Loucy (cell line): ENCODE data around the gene SRXN1.

Experiments used
- EZH2phosphoT487 ChIP-seq: fragments of 200-600 bp; IDR thresholded peaks from 2 replicates; pipeline ENCODE4 v1.6.1; 2018; ENCODE audit warnings: antibody characterized with exemption, mild to moderate bottlenecking, moderate library complexity, borderline replicate concordance
- TF ChIP-seq, protein P1 (sequence below): fragments of 200-600 bp; sonication (generic); conservative IDR thresholded peaks from 2 replicates; pipeline ENCODE4 v1.5.1; 2014; ENCODE audit warnings: mild to moderate bottlenecking, antibody characterized with exemption, low read length

GRCh38 chr20:646868-647233 lies 6.1 kb downstream of the SRXN1 start:
- TF ChIP-seq, protein P1, sequence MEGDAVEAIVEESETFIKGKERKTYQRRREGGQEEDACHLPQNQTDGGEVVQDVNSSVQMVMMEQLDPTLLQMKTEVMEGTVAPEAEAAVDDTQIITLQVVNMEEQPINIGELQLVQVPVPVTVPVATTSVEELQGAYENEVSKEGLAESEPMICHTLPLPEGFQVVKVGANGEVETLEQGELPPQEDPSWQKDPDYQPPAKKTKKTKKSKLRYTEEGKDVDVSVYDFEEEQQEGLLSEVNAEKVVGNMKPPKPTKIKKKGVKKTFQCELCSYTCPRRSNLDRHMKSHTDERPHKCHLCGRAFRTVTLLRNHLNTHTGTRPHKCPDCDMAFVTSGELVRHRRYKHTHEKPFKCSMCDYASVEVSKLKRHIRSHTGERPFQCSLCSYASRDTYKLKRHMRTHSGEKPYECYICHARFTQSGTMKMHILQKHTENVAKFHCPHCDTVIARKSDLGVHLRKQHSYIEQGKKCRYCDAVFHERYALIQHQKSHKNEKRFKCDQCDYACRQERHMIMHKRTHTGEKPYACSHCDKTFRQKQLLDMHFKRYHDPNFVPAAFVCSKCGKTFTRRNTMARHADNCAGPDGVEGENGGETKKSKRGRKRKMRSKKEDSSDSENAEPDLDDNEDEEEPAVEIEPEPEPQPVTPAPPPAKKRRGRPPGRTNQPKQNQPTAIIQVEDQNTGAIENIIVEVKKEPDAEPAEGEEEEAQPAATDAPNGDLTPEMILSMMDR = no peak
- TF ChIP-seq EZH2phosphoT487 = no peak
